Loucy (cell line): ENCODE measurements around the gene PRKD3.

Experiments used
- H2AFZ ChIP-seq: fragments of 200-600 bp; sonication (generic); 2 replicates; pipeline ENCODE4 v1.6.0; 2016; ENCODE audit warnings: antibody characterized with exemption, mild to moderate bottlenecking, low read length, moderate library complexity
- H3F3A ChIP-seq: fragments of 200-600 bp; 2 replicates; pipeline ENCODE4 v1.6.0; 2016; ENCODE audit warnings: antibody characterized with exemption, low read depth, mild to moderate bottlenecking
- H3K27me3 ChIP-seq: fragments of 200-600 bp; sonication (generic); 2 replicates; pipeline ENCODE4 v1.6.1; 2014; ENCODE audit warnings: low read length, mild to moderate bottlenecking; ENCODE audit not compliant: insufficient read depth, poor library complexity, severe bottlenecking
- H3K36me3 ChIP-seq: fragments of 200-600 bp; sonication (generic); 2 replicates; pipeline ENCODE4 v1.6.1; 2016; ENCODE audit warnings: low read length; ENCODE audit not compliant: insufficient read depth
- H3K4me1 ChIP-seq: fragments of 200-600 bp; sonication (generic); 2 replicates; pipeline ENCODE4 v1.5.1; 2014; ENCODE audit warnings: low read length, mild to moderate bottlenecking; ENCODE audit not compliant: insufficient read depth, poor library complexity, severe bottlenecking
- H3K4me2 ChIP-seq: fragments of 200-600 bp; sonication (generic); 2 replicates; pipeline ENCODE4 v1.6.0; 2014; ENCODE audit warnings: antibody characterized with exemption, low read length, low read depth, mild to moderate bottlenecking; ENCODE audit not compliant: poor library complexity, severe bottlenecking
- H3K4me3 ChIP-seq: fragments of 200-600 bp; sonication (generic); 2 replicates; pipeline ENCODE4 v1.5.1; 2014; ENCODE audit warnings: low read length, mild to moderate bottlenecking, mixed read lengths; ENCODE audit not compliant: poor library complexity, severe bottlenecking
- H3K79me2 ChIP-seq: fragments of 200-600 bp; sonication (generic); 2 replicates; pipeline ENCODE4 v1.6.1; 2014; ENCODE audit warnings: low read length; ENCODE audit not compliant: insufficient read depth
- H3K9ac ChIP-seq: fragments of 200-600 bp; sonication (generic); 2 replicates; pipeline ENCODE4 v1.6.0; 2014; ENCODE audit warnings: mild to moderate bottlenecking, low read depth, low read length, moderate library complexity; ENCODE audit not compliant: poor library complexity, severe bottlenecking
- H3K9me2 ChIP-seq: fragments of 200-600 bp; sonication (generic); replicated peaks from 2 replicates; pipeline ENCODE4 v1.6.1; 2016; ENCODE audit warnings: low read depth, low read length, mixed read lengths
- H3K9me3 ChIP-seq: fragments of 200-600 bp; sonication (generic); 2 replicates; pipeline ENCODE4 v1.6.1; 2014; ENCODE audit warnings: mild to moderate bottlenecking, antibody characterized with exemption, low read length, low read depth; ENCODE audit not compliant: insufficient read depth
- H4K20me1 ChIP-seq: fragments of 200-600 bp; sonication (generic); 2 replicates; pipeline ENCODE4 v1.6.0; 2014; ENCODE audit warnings: antibody characterized with exemption, low read length, mild to moderate bottlenecking; ENCODE audit not compliant: insufficient read depth, poor library complexity, severe bottlenecking
- CTCF ChIP-seq: fragments of 200-600 bp; sonication (generic); conservative IDR thresholded peaks from 2 replicates; pipeline ENCODE4 v1.5.1; 2014; ENCODE audit warnings: mild to moderate bottlenecking, antibody characterized with exemption, low read length
- EZH2phosphoT487 ChIP-seq: fragments of 200-600 bp; IDR thresholded peaks from 2 replicates; pipeline ENCODE4 v1.6.1; 2018; ENCODE audit warnings: antibody characterized with exemption, mild to moderate bottlenecking, moderate library complexity, borderline replicate concordance

PRKD3 gene

DNA sequence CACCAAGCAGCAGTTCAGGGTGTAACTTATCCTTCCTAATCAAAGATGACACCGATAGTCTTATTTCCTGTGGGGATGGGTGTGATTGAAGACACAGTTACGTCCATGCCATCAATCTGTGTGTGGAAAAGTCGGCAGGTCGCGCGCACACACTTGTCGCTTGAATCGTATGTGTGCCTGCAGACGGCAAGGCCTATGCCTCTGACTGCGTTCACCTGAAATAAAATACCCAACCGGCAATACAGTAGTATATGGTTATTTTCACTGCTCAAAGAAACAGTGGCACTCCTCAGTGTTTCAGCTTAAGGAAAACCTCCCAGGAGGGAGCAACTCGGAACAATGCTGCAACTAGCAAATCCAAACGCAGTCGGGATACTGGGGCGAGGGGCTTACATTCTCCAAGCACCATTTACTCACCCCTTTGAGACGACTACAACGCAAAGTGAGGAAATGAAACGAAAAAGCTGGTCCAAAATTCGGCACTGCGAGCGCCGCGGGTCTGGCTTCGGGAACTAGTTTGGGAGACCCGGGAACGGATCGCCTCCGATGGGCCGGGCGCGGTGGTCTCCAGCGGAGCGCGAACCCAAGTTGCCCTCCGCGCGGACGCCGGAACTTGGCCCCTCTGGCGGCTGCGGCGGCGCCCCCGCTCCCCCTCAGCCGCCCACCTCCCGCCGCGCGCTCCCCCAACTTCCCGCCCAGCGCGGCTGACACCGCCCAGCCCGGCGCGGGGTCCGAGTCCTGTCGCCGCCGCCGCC is 675 bp downstream of the PRKD3 start:
- H3K4me2 ChIP-seq: peak overlapping the region; percentile 97
- TF ChIP-seq EZH2phosphoT487: no peak
- no peak for TF ChIP-seq CTCF
- H3K9ac ChIP-seq: peak overlapping the region; percentile 84
- peaks cover 48% of the 10 kb centered on the region for H3K4me1 ChIP-seq
- H3F3A ChIP-seq: no peaks in the 10 kb centered on the region; the same call in 1 of the 2 replicates
- no peaks in the 10 kb centered on the region for H3K9me2 ChIP-seq
- H2AFZ ChIP-seq: peak overlapping the region; percentile 93
- peaks cover 52% of the 10 kb centered on the region for H3K79me2 ChIP-seq
- peak overlapping the region; percentile 96 for H3K4me3 ChIP-seq
- peaks cover 48% of the 10 kb centered on the region for H4K20me1 ChIP-seq
- no peaks in the 10 kb centered on the region for H3K9me3 ChIP-seq
- no peaks in the 10 kb centered on the region for H3K27me3 ChIP-seq
- no peaks in the 10 kb centered on the region for H3K36me3 ChIP-seq

DNA sequence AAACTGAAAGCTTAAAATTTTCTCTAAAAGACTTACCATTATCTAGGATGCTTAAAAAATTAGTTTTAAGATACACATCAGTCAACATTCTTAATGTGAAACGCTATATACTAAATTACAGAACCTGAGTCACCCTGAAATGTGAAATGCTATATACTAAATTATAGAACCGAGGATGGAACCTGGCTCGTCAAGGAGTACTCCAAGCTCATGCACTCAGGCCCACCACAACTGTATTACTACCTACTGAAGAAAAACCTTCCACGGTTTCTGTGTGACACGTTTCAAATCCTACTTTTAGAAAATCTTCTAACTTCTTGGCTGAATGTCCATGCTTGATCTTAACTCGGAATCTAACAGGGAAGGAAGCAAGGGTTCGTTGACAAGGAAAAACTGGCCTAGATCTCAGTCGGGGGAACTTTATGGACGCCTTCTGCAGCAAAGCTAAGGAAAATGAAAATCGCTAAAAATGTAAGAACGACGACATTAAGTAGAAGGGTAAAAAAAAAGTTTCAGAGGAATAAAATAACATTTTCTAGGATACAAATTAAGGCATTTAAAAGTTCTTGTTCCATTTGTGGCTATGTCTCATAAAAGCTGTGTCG is 1.4 kb downstream of the PRKD3 start:
- H3K9me2 ChIP-seq: no peaks in the 10 kb centered on the region
- H3K4me2 ChIP-seq: peak overlapping the region; percentile 97
- H3K9me3 ChIP-seq: no peaks in the 10 kb centered on the region
- H3F3A ChIP-seq: no peaks in the 10 kb centered on the region; the same call in 1 of the 2 replicates
- no peaks in the 10 kb centered on the region for H3K36me3 ChIP-seq
- peaks cover 53% of the 10 kb centered on the region for H4K20me1 ChIP-seq
- no peaks in the 10 kb centered on the region for H3K27me3 ChIP-seq
- H3K4me1 ChIP-seq: peaks cover 55% of the 10 kb centered on the region
- peak overlapping the region; percentile 84 for H3K9ac ChIP-seq
- TF ChIP-seq EZH2phosphoT487 (no peak), CTCF (no peak)
- H2AFZ ChIP-seq: no peak overlapping the region
- H3K4me3 ChIP-seq: peak overlapping the region; percentile 96
- peaks cover 59% of the 10 kb centered on the region for H3K79me2 ChIP-seq

DNA sequence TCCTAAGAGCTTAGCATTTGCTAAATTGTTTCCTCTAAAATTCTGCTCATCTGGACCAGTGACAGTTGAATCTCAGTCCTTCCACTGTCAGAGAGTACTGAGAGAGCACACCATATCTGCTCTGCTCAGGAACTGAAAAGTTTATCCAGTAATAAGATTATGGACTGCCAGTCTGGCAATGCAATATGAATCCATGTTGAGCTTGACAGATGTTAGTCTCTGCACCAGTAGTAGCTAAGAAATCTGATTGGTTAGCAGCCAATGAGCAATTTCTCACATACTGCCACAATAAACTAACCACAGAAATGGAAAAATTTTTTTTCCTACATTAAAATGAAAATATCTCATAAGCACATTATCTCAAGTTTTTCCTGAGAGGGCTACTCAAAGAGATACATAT is 2.3 kb downstream of the PRKD3 start:
- H3K9me2 ChIP-seq: no peaks in the 10 kb centered on the region
- H3K4me2 ChIP-seq: peak overlapping the region; percentile 97
- no peaks in the 10 kb centered on the region; the same call in 1 of the 2 replicates for H3F3A ChIP-seq
- peaks cover 68% of the 10 kb centered on the region for H3K79me2 ChIP-seq
- H3K9ac ChIP-seq: peak overlapping the region; percentile 84
- H2AFZ ChIP-seq: no peak overlapping the region
- no peaks in the 10 kb centered on the region for H3K27me3 ChIP-seq
- H3K36me3 ChIP-seq: no peaks in the 10 kb centered on the region
- peaks cover 64% of the 10 kb centered on the region for H3K4me1 ChIP-seq
- TF ChIP-seq EZH2phosphoT487 (no peak), CTCF (no peak)
- peak overlapping the region; percentile 96 for H3K4me3 ChIP-seq
- H3K9me3 ChIP-seq: no peaks in the 10 kb centered on the region
- peaks cover 62% of the 10 kb centered on the region for H4K20me1 ChIP-seq
